HepG2 (cell line): ENCODE data around the gene SLC29A1. TPM values are rescaled to one million over a fixed set of nuclear protein-coding genes. Genes with fewer than 3 reads are reported as not detected.

Experiments
- HNF4A ChIP-seq: sonication (generic); formaldehyde crosslinking; IDR thresholded peaks from 2 replicates; pipeline ENCODE4 v1.4.0; 2020; ENCODE audit warnings: missing genetic modification reagents
- MLX ChIP-seq: IDR thresholded peaks from 2 replicates; pipeline ENCODE4 v1.6.1; 2016
- NAIF1 ChIP-seq: sonication (generic); formaldehyde crosslinking; IDR thresholded peaks from 2 replicates; pipeline ENCODE4 v1.5.0; 2020; ENCODE audit warnings: mild to moderate bottlenecking, missing genetic modification reagents, borderline replicate concordance
- POLR2G ChIP-seq: fragments of 200-400 bp; formaldehyde crosslinking; IDR thresholded peaks from 2 replicates; pipeline ENCODE4 v1.6.1; 2018; ENCODE audit warnings: mild to moderate bottlenecking, low read depth, low read length, moderate library complexity
- REXO4 ChIP-seq: sonication (generic); formaldehyde crosslinking; IDR thresholded peaks from 2 replicates; pipeline ENCODE4 v1.8.0; 2022; ENCODE audit warnings: missing genetic modification reagents, mild to moderate bottlenecking, borderline replicate concordance
- SP2 ChIP-seq: sonication (generic); formaldehyde crosslinking; IDR thresholded peaks from 2 replicates; pipeline ENCODE4 v1.5.1; 2020; ENCODE audit warnings: mild to moderate bottlenecking, missing genetic modification reagents
- STAT5B ChIP-seq: sonication (generic); formaldehyde crosslinking; IDR thresholded peaks from 2 replicates; pipeline ENCODE4 v1.4.0; 2020; ENCODE audit warnings: missing genetic modification reagents
- THAP9 ChIP-seq: sonication (generic); formaldehyde crosslinking; IDR thresholded peaks from 2 replicates; pipeline ENCODE4; 2020; ENCODE audit warnings: missing genetic modification reagents, mild to moderate bottlenecking, borderline replicate concordance
- USF2 ChIP-seq, 2 experiments: sonication (generic) in 1 of 2; formaldehyde crosslinking in 1 of 2; IDR thresholded peaks; 2 replicates each; pipeline versions ENCODE4 v1.5.1 to v1.6.1; 2011 to 2020; ENCODE audit warnings: borderline replicate concordance in 1 of 2, low read depth in 1 of 2, low read length in 1 of 2, mild to moderate bottlenecking in 1 of 2, missing genetic modification reagents in 1 of 2, moderate library complexity in 1 of 2
- ZFY ChIP-seq: sonication (generic); formaldehyde crosslinking; IDR thresholded peaks from 2 replicates; pipeline ENCODE4 v1.4.0; 2020; ENCODE audit warnings: missing genetic modification reagents
- ZKSCAN1 ChIP-seq: fragments of 150-350 bp; IDR thresholded peaks from 2 replicates; pipeline ENCODE4 v1.6.1; 2014; ENCODE audit warnings: low read length
- ZNF337 ChIP-seq: sonication (generic); formaldehyde crosslinking; IDR thresholded peaks from 2 replicates; pipeline ENCODE4 v1.5.1; 2020; ENCODE audit warnings: missing genetic modification reagents, low read depth, mild to moderate bottlenecking, borderline replicate concordance
- ZNF580 ChIP-seq: IDR thresholded peaks from 2 replicates; pipeline ENCODE4 v1.6.1; 2016; ENCODE audit warnings: low read depth, borderline replicate concordance
- ZNF619 ChIP-seq: sonication (generic); formaldehyde crosslinking; IDR thresholded peaks from 2 replicates; pipeline ENCODE4 v1.4.0; 2020; ENCODE audit warnings: mild to moderate bottlenecking, missing genetic modification reagents
- ZSCAN31 ChIP-seq: sonication (generic); formaldehyde crosslinking; IDR thresholded peaks from 2 replicates; pipeline ENCODE4 v1.5.0; 2020; ENCODE audit warnings: low read depth, mild to moderate bottlenecking, missing genetic modification reagents
- polyA plus RNA-seq, 8 experiments: library from polyadenylated mRNA; depleted of rRNA in 3 of 8; stranded (reverse) in 7 of 8; unstranded in 1 of 8; fragments of >200 nt; fragmentation: Illumina TruSeq in 4 of 8; extraction: Trizol in 4 of 8; gene quantifications; 2 replicates each; pipeline versions ENCODE4 v1.2.1 to v1.2.3, GENCODE V29; 2011 to 2016; ENCODE audit warnings: low read depth in 4 of 8, missing spikeins in 1 of 8, mixed read lengths in 1 of 8; ENCODE audit not compliant: insufficient read depth in 1 of 8
- total RNA-seq, 5 experiments: library from RNA; depleted of rRNA; stranded (reverse); fragments of >200 nt; fragmentation: Illumina TruSeq; extraction: Trizol; gene quantifications; 2 replicates each; pipeline ENCODE4 v1.2.3, GENCODE V29; 2016; ENCODE audit warnings: low read depth in 1 of 5
- TF ChIP-seq, protein P1 (sequence below): sonication (generic); formaldehyde crosslinking; IDR thresholded peaks from 2 replicates; pipeline ENCODE4 v1.8.0; 2022; ENCODE audit warnings: mild to moderate bottlenecking, missing genetic modification reagents, moderate library complexity
- TF ChIP-seq, protein P2 (sequence below): sonication (generic); formaldehyde crosslinking; IDR thresholded peaks from 2 replicates; pipeline ENCODE4 v1.4.0; 2020; ENCODE audit warnings: mild to moderate bottlenecking, missing genetic modification reagents

SLC29A1 gene
- total and polyA plus RNA-seq, 2 of the 13 experiments (the other 11 are each of a cell fraction or from before 2014, with no cell fraction given) = 43.2 to 106 TPM

DNA sequence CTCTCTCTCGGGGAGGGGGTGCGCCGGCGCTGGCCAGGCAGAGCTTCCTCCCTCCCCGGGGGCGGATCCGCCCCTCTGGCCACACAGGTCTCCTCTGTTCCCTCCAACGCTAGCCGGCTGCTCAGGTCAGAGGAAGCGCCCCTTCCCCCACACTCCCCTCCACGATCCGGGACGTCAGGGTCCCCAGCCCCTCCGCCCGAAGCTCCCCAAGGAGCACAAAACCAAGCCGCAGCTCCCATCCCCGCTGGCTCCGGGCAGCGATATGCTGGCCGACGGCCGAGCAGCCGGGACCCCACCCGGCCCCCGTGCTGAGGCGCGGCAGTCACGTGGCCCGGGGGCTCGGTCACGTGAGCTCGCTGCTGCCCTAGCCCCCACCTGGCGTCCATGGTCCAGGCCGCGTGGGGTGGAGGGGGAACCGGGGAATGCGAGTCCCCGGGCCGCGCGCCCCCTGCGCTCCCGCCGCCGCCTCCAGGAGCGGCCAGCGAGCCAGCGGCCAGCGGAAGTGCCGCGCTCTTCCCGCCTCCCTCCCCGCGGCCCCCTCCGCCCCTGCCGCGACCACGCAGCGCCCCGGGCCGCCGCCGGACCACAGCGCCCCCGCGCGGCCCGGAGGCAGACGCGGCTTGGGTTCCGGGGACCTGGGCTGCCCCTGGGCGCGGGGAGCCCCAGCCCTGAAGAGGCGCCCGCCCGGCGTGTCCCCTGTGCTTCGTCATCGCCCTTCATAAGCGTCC is 33.8 kb downstream of the SLC29A1 start, which contains the start of gene SLC35B2 (continued):
- 0 out of 2 replicates have a peak, but pooled peaks have one; percentile 56 for TF ChIP-seq NAIF1 (CRISPR knock-in tag)
- TF ChIP-seq ZNF580 (CRISPR knock-in tag) = peak; percentile 64; the same call in 1 of the 2 replicates
- no peak for TF ChIP-seq ZKSCAN1
- TF ChIP-seq ZNF337 (CRISPR knock-in tag) = no peak
- peak; percentile 45; the same call in 1 of the 2 replicates for TF ChIP-seq HNF4A (CRISPR knock-in tag)
- peak; percentile 89; the same call in 1 of the 2 replicates for TF ChIP-seq ZSCAN31 (CRISPR knock-in tag)
- TF ChIP-seq, protein P1, sequence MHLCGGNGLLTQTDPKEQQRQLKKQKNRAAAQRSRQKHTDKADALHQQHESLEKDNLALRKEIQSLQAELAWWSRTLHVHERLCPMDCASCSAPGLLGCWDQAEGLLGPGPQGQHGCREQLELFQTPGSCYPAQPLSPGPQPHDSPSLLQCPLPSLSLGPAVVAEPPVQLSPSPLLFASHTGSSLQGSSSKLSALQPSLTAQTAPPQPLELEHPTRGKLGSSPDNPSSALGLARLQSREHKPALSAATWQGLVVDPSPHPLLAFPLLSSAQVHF (CRISPR knock-in tag) = peak; percentile 85
- peak; percentile 98 for TF ChIP-seq USF2 (IDR thresholded peaks at IDR 0.05; ENCODE audit: low read depth, low read length)
- peak; percentile 94; the same call in 1 of the 2 replicates for TF ChIP-seq USF2 (CRISPR knock-in tag; IDR thresholded peaks at IDR 0.05; ENCODE audit: borderline replicate concordance)
- peak; percentile 93 for TF ChIP-seq POLR2G
- no peak for TF ChIP-seq STAT5B (CRISPR knock-in tag)
- peak; percentile 76 for TF ChIP-seq THAP9 (CRISPR knock-in tag)
- peak; percentile 75; the same call in 1 of the 2 replicates for TF ChIP-seq ZNF619
- TF ChIP-seq ZFY (CRISPR knock-in tag) = peak; percentile 85
- TF ChIP-seq, protein P2, sequence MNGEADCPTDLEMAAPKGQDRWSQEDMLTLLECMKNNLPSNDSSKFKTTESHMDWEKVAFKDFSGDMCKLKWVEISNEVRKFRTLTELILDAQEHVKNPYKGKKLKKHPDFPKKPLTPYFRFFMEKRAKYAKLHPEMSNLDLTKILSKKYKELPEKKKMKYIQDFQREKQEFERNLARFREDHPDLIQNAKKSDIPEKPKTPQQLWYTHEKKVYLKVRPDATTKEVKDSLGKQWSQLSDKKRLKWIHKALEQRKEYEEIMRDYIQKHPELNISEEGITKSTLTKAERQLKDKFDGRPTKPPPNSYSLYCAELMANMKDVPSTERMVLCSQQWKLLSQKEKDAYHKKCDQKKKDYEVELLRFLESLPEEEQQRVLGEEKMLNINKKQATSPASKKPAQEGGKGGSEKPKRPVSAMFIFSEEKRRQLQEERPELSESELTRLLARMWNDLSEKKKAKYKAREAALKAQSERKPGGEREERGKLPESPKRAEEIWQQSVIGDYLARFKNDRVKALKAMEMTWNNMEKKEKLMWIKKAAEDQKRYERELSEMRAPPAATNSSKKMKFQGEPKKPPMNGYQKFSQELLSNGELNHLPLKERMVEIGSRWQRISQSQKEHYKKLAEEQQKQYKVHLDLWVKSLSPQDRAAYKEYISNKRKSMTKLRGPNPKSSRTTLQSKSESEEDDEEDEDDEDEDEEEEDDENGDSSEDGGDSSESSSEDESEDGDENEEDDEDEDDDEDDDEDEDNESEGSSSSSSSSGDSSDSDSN (CRISPR knock-in tag) = peak; percentile 92
- peak; percentile 35; the same call in 1 of the 2 replicates for TF ChIP-seq MLX (CRISPR knock-in tag)
- peak; percentile 40; the same call in 1 of the 2 replicates for TF ChIP-seq SP2 (CRISPR knock-in tag)
- TF ChIP-seq REXO4 (CRISPR knock-in tag) = no peak
